Measurements from ENCODE around the gene HDC. TPM values are rescaled to one million over a fixed set of nuclear protein-coding genes. Genes with fewer than 3 reads are reported as not detected.

HDC gene
- total RNA-seq, 3 donors from 2014 or later (not counting 1 experiment from before 2014, with no cell fraction given), result 0.14 to 494 (median 9.5) TPM

- H3K9me3 Mint-ChIP-seq, result no peaks in the 10 kb centered on the region
- peaks cover 47% of the 10 kb centered on the region for H3K4me1 ChIP-seq (ENCODE audit: control insufficient read depth, insufficient read depth, low read length)
- no peaks in the 10 kb centered on the region for H3K9me3 ChIP-seq (ENCODE audit: control insufficient read depth, insufficient read depth, low read length)
- intact Hi-C loops (cut with micrococcal nuclease), result loop anchor here (1.0 to 5.0 kb wide), 3 partner anchors 80 to 644 kb away; partner anchors contain the start of gene SLC27A2
- H3K27ac ChIP-seq (ENCODE audit: low read length), result peak overlapping the region; percentile 54
- WGBS (ENCODE audit: insufficient coverage), result 0% methylated on average over 4 of the region's 4 CpGs
- ATAC-seq, result peak; percentile 71 to 91 (median 84)
- H3K27ac Mint-ChIP-seq, result peak overlapping the region; percentile 85 to 88
- TF ChIP-seq CTCF (IDR thresholded peaks at IDR 0.05), result no peak
- no peak overlapping the region for H3K4me3 ChIP-seq (ENCODE audit: low read length)
- peaks cover 40 to 42% of the 10 kb centered on the region in 2 donors for H3K4me1 Mint-ChIP-seq
- no peaks in the 10 kb centered on the region for H3K36me3 Mint-ChIP-seq
- no peaks in the 10 kb centered on the region for H3K36me3 ChIP-seq (ENCODE audit: control insufficient read depth, insufficient read depth, low read length)
- peak; percentile 59 to 75 for DNase-seq
- H3K27me3 ChIP-seq (ENCODE audit: control insufficient read depth, insufficient read depth, low read length), result no peaks in the 10 kb centered on the region
- H3K27me3 Mint-ChIP-seq (ENCODE audit: low read depth in 2 of 2), result no peaks in the 10 kb centered on the region
- H3K4me3 Mint-ChIP-seq, result peak overlapping the region; percentile 51
These were observed 3.0 kb downstream of the HDC start for GRCh38 chr15:50262533-50262932.

DNA sequence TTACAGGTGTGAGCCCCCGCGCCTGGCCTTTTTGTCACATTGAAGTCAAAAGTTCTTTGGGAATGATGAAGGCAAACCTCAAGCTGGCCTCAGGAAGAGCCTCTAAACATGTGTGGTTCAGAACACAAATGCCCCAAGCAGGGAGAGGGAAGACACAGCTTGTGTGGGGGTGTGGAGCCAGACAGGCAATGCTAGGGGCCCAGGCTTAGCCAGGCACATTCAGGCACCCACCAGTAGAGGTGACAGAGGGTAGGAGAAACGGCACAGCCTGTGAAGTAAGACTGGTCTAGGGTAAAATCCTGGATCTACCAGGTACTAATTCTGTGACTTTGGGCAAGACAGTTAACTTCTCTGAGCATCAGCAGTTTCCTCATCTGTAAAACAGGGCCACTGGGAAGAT is 3.5 kb downstream of the HDC start:
- Histone ChIP-seq H3K4me1 (ENCODE audit: control insufficient read depth, insufficient read depth, low read length) (peaks cover 47% of the 10 kb centered on the region), H3K4me3 (ENCODE audit: low read length) (no peak overlapping the region), H3K36me3 (ENCODE audit: control insufficient read depth, insufficient read depth, low read length) (no peaks in the 10 kb centered on the region), H3K27me3 (ENCODE audit: control insufficient read depth, insufficient read depth, low read length) (no peaks in the 10 kb centered on the region), H3K9me3 (ENCODE audit: control insufficient read depth, insufficient read depth, low read length) (no peaks in the 10 kb centered on the region), H3K27ac (ENCODE audit: low read length) (peak overlapping the region; percentile 54)
- Mint-ChIP-seq H3K36me3 (no peaks in the 10 kb centered on the region), H3K4me1 (peaks cover 40 to 42% of the 10 kb centered on the region in 2 donors), H3K27ac (peak overlapping the region; percentile 85 to 88), H3K9me3 (no peaks in the 10 kb centered on the region), H3K27me3 (ENCODE audit: low read depth in 2 of 2) (no peaks in the 10 kb centered on the region), H3K4me3 (peak overlapping the region; percentile 51)
- TF ChIP-seq CTCF (IDR thresholded peaks at IDR 0.05), result peak; percentile 31
- peak in 1 of 2 donors; percentile 49 for DNase-seq
- WGBS (ENCODE audit: insufficient coverage), result 79% methylated on average over 3 of the region's 3 CpGs
- intact Hi-C loops (cut with micrococcal nuclease), result loop anchor here (1.0 to 5.0 kb wide), 3 partner anchors 80 to 645 kb away; partner anchors contain the start of gene SLC27A2
- peak in 2 of 3 donors; percentile 40 to 43 for ATAC-seq

DNA sequence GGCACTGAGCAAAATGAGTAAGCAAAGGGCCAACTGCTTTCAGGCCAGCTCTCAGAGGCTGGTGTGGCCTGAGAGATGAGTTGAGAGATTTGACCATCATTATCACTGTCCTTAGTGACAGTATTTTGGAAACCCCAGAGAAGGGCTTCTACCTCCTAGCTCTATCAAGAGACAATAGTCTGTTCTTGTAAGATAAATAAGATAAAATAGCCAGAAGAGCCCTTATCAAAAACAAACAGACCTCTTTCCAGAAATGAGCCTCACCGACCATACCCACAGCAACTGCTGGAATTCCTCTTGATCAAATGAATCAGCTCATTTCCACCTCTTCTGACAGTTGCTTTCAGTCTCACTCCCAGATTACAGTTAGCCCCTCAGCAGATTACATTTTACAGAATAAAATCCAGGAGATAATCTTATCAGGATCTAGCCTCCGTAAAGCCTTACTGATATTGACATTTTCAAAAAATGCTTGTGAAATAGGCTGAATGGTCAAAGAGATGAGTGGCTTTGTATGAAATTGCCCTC is 4.5 kb downstream of the HDC start:
- peaks cover 47% of the 10 kb centered on the region for H3K4me1 ChIP-seq (ENCODE audit: control insufficient read depth, insufficient read depth, low read length)
- H3K27ac ChIP-seq (ENCODE audit: low read length), result no peak overlapping the region
- ATAC-seq (peak in 2 of 3 donors; percentile 3 to 64), DNase-seq (no peak)
- no peaks in the 10 kb centered on the region for H3K9me3 ChIP-seq (ENCODE audit: control insufficient read depth, insufficient read depth, low read length)
- H3K4me3 ChIP-seq (ENCODE audit: low read length), result no peak overlapping the region
- Mint-ChIP-seq H3K36me3 (no peaks in the 10 kb centered on the region), H3K27ac (peak overlapping the region; percentile 86 to 88), H3K9me3 (no peaks in the 10 kb centered on the region), H3K27me3 (ENCODE audit: low read depth in 2 of 2) (no peaks in the 10 kb centered on the region), H3K4me3 (peak overlapping the region; percentile 72), H3K4me1 (peaks cover 40 to 42% of the 10 kb centered on the region in 2 donors)
- no peaks in the 10 kb centered on the region for H3K36me3 ChIP-seq (ENCODE audit: control insufficient read depth, insufficient read depth, low read length)
- intact Hi-C loops (cut with micrococcal nuclease), result loop anchor here (5.0 kb wide), 1 partner anchor 79 kb away; the partner anchor contains the start of gene SLC27A2
- TF ChIP-seq CTCF (IDR thresholded peaks at IDR 0.05), result no peak
- 67% methylated on average over 2 of the region's 2 CpGs for WGBS (ENCODE audit: insufficient coverage)
- no peaks in the 10 kb centered on the region for H3K27me3 ChIP-seq (ENCODE audit: control insufficient read depth, insufficient read depth, low read length)

Measured in natural killer cell (primary cell).